ENCODE results near the gene STX1B.
A peak's percentile ranks its signal among the peaks of the same experiment; 100 is the strongest.
"Not testable (repeated sequence)": the region's sequence is repeated elsewhere in the genome, so short reads cannot be mapped to it uniquely, and the experiment has no call there.

Gene STX1B

DNA sequence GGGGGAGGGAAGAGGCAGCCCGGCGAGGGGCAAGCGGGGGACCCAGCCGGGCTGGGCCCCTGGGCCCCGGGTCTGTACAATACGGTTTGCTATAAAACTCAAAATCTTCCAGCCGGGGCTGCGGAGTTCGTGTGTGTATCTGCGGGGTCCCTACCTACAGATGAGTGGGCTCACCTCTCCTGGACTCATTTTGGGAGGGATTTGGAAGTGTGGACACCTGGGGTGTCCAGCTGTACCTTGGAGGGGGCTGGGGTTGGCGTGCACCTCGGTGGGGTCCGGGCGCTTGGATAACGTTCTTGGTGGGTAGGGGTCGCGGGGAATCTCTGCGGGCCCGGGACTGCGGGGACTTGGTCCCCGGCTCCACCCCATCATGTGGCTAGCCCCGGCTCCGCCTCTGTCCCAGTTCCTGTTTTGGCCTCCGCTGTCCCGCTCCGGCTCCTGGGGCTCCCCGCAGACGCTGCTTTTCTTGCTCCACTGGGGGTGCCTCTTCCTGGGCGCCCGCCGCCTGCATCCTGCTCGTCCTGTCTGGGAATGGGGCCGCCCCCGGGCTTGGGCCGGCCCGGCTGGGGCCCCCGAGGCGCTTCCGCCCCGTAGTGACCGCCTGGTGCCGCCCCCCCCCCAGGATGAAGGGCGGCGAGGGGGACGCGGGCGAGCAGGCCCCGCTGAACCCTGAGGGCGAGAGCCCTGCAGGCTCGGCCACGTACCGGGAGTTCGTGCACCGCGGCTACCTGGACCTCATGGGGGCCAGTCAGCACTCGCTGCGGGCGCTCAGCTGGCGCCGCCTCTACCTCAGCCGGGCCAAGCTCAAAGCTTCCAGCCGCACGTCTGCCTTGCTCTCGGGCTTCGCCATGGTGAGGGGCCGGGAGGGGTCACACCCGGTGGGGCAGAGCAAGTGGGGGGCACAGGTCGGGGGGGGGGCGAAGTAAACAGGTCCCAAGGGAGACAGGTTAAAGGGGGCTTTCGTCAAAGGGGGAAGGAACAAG lies 61.5 kb downstream of the STX1B start, which contains the start of gene ORAI3:
ORAI3 (plus strand) TSS at position 402 of the 983 bp plus-strand sequence; CDS start at position 624, 222 bp downstream.
- FAIRE-seq: no peak

DNA sequence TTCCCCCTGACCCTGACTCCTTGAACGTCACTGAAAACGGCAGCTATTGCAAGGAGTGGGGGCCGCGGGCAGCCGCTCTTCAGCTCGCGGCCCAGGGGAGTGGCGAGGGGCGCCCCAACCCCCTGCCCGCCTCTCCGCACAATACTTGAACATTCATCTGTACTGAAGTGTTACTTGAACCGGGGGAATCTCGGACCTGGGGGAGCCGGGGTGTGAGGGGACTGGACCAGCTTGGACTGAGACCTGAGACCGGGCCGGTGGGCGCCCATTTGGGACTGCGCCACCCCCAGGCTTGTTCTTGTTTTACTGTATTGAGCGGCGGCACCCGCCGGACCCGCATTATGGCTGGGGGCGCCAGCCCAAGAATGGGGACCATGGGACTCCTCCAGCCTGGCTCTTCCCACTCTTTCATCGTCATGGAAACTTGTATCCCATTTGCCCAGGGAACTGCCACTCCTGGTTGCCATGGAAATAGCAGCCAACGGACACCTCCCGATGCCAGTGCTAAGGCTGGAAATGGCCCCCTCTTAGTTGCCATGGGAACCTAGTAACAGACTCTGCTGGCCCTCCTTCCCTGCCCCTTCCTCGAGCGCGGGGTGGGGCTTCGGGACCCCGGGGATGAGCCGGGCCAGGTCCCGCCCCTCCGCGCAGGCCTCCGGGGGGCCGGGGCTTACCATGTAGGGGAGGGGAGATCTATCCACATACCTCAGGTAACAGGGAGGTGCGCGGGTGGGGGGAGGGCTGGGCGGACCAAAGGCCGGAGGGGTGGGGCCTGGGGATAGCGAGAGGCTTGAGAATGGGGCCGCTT lies 62.4 kb downstream of the STX1B start:
- FAIRE-seq: peak; percentile 85

DNA sequence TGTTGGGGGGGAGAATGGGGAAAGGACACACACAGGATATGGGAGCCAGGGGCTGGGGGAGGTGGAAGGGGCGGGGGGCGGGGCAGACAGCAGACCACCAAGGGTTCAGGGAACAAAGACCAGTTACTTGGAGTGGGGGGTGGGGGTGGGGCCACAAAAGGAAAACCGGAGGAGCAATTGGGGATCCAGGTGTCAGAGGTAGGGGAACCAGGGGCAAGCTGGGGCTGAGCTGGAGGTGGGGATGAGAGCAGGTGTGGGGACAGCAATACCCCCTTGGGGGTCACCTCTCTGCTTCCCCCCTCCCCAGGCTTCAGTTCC lies 62.9 kb downstream of the STX1B start:
- FAIRE-seq: no peak

DNA sequence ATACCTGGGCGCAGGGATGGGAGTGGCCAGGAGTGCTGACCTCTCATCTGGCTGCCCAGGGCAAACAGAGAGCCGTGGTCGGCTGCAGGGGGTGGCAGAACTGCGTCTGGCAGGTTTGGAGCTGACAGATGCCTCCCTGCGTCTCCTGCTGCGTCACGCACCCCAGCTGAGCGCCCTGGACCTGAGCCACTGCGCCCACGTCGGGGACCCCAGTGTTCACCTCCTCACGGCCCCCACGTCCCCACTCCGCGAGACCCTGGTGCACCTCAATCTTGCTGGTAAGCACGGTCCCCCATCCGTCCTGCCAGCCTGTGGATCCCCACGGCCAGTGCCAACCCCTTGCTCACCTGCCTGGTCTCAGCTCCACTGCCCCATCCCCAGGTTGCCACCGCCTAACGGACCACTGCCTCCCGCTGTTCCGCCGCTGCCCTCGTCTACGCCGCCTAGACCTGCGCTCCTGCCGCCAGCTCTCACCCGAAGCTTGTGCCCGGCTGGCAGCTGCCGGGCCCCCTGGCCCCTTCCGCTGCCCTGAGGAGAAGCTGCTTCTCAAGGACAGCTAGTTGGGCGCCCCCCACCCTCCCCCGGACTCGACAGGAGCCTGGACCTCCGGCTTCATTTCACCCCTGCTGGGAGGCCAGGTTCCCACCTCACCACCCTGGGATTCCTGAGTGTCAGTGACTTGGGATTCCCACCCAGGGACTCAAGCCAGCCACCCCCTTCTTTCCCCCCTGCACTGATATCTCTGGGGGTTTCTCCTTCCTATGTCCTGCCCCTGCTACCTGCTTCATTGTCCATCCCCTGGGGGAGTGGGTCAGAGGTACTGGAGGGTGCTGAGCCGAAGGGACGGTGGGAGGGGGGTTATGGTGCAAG lies 63.5 kb downstream of the STX1B start:
- FAIRE-seq: no peak

DNA sequence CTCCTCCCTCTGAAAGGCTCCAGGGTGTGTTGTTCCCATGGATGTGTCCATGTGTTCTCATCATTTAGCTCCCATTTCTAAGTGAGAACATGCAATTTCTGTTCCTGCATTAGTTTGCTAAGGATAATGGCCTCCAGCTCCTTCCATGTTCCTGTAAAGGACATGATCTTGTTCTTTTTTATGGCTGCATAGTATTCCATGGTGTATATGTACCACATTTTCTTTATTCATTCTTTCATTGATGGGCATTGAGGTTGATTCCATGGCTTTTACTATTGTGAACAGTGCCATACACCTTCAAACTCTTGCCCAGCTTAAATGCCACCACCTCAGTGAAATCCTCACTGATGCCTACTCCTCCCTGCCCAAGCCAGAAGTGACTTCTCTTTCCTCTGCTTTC lies 66.1 kb downstream of the STX1B start:
- no peak for FAIRE-seq

DNA sequence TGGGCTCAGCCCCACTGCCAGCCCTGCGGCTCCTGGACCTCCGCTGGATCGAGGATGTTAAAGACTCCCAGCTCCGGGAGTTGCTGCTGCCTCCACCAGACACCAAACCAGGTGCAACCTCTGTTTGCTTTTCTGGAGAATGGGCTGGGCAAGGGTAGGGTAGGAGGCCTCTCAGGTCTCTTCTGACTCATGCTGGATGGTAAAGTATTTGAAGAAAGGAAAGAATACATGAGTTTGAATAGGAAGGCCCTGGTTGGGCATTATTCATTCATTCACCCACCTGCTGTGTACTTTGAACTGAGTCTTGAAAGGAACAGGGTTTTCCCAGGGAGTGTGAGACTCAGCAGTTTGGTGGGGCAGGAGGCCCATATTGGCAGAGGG lies 68.0 kb downstream of the STX1B start:
- no peak for FAIRE-seq

DNA sequence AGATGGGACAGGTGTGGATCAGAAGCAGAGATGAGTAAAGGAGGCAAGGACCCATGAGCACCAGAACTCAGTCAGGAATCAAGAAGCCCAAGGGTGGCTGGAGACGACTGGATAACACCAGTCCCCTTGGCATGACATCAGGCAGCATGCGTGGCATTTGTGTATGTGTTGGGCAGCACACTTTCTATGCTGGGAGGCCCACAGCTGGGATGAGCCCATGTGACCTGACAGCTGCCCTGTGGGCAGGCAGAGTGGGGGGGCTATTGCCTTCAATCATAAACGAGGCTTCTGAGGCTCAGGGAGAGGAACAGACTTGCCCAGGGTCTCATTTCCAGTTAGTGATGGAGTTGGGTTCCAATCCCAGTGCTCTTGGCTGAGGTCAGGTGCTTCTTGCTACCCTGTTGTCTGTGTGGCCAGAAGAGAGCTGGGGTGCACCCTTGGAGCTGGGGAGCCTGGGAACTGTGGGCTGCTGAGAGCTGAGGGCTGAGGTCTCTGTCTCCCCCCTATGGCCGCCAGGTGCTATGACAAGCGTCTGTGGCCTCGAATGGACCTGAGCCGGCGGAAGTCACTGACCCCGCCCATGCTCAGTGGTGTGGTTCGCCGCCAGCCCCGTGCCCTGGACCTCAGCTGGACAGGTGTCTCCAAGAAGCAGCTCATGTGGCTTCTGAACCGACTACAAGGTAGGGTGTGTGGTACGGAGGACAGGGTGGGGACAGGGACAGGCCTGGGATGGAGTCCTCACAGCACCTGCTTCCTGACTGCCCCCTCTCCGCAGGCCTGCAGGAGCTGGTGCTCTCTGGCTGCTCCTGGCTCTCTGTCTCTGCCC lies 68.6 kb downstream of the STX1B start:
- FAIRE-seq: no peak

DNA sequence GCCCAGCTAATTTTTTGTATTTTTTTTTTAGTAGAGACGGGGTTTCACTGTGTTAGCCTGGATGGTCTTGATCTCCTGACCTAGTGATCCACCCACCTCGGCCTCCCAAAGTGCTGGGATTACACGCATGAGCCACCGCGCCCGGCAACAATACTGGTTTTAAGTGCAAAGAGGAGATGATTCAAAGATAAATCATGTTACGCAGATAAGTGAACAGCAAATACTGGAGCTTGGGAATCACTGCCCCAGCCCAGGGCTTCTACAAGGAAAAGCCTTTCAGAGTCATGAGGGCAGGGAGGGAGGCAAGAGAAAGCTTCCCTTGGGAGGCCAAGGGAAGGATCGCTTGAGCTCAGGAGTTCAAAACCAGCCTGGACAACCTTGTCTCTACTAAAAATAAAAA lies 70.9 kb downstream of the STX1B start:
- FAIRE-seq: not testable (repeated sequence)

Data from A204.1 (cell line).